HUDEP-2 (cell line): ENCODE data around the gene ZNF792.
"Not testable (repeated sequence)": the region's sequence is repeated elsewhere in the genome, so short reads cannot be mapped to it uniquely, and the experiment has no call there.

ENCODE experiments used
- DNase-seq, 76 experiments: peaks; one replicate each; lab custom pipeline; 2025; ENCODE audit not compliant: unreplicated experiment in 76 of 76; lab: John Stamatoyannopoulos, UW

The ZNF792 gene

GRCh38 chr19:34999498-35000337 lies 35.7 kb upstream of the ZNF792 start, which contains the start of gene GRAMD1A:
Gene GRAMD1A (plus strand): TSS chr19:35000323. CDS start chr19:35000479, 156 bp downstream.
- DNase-seq = peak in 62 of 76 experiments; percentile 5 to 85 (median 58)

GRCh38 chr19:34998777-34999497 lies 34.9 kb upstream of the ZNF792 start:
- DNase-seq = no peak

GRCh38 chr19:34998224-34998623 lies 34.2 kb upstream of the ZNF792 start:
- not testable (repeated sequence) for DNase-seq

GRCh38 chr19:34997071-34997617 lies 33.1 kb upstream of the ZNF792 start:
- no peak for DNase-seq

- DNase-seq = no peak
Observed at GRCh38 chr19:34995551-34995950, 31.5 kb upstream of the ZNF792 start.

GRCh38 chr19:34994643-34995541 lies 30.9 kb upstream of the ZNF792 start:
- DNase-seq = no peak

GRCh38 chr19:34994286-34994642 lies 30.2 kb upstream of the ZNF792 start:
- DNase-seq = no peak

GRCh38 chr19:34992582-34992981 lies 28.6 kb upstream of the ZNF792 start:
- not testable (repeated sequence) for DNase-seq

GRCh38 chr19:34991542-34992333 lies 27.7 kb upstream of the ZNF792 start:
- DNase-seq = no peak

- no peak for DNase-seq
Observed at GRCh38 chr19:34990578-34991192, 26.7 kb upstream of the ZNF792 start.

GRCh38 chr19:34989298-34989697 lies 25.3 kb upstream of the ZNF792 start:
- DNase-seq = no peak

- no peak for DNase-seq
Observed at GRCh38 chr19:34988119-34988518, 24.1 kb upstream of the ZNF792 start.

- no peak for DNase-seq
Observed at GRCh38 chr19:34985249-34986022, 21.4 kb upstream of the ZNF792 start.

- DNase-seq = no peak
Observed at GRCh38 chr19:34984287-34984686, 20.3 kb upstream of the ZNF792 start.

GRCh38 chr19:34983786-34984185 lies 19.8 kb upstream of the ZNF792 start:
- no peak for DNase-seq

GRCh38 chr19:34982275-34982674 lies 18.2 kb upstream of the ZNF792 start:
- no peak for DNase-seq

GRCh38 chr19:34979819-34980640 lies 16.0 kb upstream of the ZNF792 start:
- DNase-seq = no peak

GRCh38 chr19:34976611-34977010 lies 12.6 kb upstream of the ZNF792 start:
- DNase-seq = no peak
